NCI-H748 (cell line): ENCODE results near the gene EHD1.

ENCODE experiments used
- DNase-seq: peaks from one replicate; lab custom pipeline; 2025; ENCODE audit not compliant: unreplicated experiment; lab: John Stamatoyannopoulos, UW

EHD1 gene

DNA sequence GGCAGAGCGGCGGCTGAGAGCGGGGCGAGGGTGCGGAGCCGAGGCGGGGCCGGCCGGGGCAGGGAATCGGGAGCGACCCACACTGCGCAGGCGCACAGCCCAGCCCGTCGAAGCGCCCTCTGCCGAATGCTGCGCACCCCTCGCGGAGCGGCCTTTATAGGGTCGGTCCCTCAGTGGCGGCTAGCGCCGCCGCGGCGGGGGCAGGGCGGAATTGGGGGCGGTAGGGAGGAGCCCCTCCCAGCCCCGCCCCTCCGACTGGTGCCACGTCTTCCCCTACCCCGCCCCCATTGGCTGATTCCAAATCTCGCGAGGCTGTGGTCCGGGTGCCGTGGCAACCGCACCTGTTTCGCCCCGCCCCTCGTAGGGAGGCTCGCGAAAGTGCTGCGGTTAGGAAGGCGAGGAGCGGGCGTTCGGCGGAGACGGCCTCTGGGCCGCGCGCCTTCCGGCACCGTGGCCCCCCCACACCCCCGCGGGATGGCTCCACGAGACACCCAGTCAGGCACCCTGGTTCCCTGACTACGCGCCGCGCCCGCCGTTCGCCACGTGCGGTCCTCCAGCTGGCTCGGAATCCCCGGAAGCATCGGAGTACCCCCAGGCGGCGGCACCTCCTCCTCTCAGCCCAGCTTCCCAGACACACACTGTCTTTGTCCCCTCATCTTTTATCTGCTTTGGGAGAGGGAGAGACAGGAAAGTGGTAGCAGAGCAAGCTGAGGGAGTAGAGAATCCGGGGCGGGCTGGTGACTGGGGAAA lies at the start of gene EHD1:
TSS of gene EHD1 (minus strand) at position 128 of the 750 bp plus-strand sequence. CDS start 157 bp downstream, outside the sequence.
- peak; percentile 98 for DNase-seq

- no peak for DNase-seq
These were observed 48.3 kb upstream of the EHD1 start for GRCh38 chr11:64926689-64927088.

DNA sequence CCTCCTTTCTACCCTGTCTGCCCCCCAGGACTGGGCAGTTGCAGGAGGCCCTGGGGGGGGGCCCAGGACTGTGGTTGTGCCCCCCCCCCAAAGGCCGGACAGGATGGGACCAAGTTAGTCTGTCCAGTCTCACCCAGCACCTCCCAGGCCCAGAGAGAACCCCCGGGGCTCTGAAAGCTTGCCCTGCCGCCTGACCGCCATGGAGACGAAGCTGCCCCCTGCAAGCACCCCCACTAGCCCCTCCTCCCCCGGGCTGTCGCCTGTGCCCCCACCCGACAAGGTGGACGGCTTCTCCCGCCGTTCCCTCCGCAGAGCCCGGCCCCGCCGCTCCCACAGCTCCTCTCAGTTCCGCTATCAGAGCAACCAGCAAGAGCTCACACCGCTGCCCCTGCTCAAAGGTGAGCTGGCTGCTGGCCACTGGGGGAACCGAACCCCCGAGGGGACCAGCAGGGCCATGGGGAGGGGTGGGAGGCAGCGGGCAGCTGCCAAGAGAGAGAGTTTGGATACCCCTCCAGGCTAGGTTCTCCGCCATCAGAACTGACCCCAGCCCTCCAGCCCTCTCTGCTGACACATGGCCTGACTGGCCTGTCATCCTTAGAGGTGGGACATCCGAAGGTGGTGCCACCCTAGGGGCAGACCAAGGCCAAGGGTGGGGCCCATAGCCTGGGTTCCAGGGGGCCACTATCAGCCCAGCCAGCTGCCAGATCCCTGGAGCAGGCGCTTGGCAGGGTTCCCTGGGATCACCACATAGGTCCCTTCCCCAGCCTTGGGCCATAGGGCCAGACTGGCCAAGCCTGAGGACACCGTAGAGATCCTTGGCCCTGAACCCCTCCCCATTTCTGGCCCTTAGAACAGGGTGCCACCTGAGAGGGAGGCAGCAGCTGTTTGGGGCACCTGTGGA lies 47.4 kb upstream of the EHD1 start:
- no peak for DNase-seq

DNA sequence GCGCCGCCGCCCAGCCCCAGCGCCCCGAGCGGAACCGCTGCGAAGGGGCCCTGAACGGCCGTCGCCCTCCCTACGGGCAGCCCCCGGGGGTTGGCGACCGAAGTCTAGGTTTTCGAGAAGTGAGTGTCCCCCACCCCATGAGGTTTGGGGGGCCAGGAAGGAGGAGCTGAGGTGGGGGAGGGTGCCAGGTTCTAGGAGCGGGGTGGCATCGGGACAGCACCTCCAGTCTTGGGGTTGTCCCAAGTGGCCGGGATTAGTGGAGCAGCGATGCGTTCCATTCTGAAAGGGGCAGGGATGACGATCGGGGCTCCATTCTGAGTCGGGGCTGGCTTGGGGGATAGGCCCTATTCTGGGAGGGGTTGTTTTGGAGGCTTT lies 46.5 kb upstream of the EHD1 start:
- peak; percentile 15 for DNase-seq

DNA sequence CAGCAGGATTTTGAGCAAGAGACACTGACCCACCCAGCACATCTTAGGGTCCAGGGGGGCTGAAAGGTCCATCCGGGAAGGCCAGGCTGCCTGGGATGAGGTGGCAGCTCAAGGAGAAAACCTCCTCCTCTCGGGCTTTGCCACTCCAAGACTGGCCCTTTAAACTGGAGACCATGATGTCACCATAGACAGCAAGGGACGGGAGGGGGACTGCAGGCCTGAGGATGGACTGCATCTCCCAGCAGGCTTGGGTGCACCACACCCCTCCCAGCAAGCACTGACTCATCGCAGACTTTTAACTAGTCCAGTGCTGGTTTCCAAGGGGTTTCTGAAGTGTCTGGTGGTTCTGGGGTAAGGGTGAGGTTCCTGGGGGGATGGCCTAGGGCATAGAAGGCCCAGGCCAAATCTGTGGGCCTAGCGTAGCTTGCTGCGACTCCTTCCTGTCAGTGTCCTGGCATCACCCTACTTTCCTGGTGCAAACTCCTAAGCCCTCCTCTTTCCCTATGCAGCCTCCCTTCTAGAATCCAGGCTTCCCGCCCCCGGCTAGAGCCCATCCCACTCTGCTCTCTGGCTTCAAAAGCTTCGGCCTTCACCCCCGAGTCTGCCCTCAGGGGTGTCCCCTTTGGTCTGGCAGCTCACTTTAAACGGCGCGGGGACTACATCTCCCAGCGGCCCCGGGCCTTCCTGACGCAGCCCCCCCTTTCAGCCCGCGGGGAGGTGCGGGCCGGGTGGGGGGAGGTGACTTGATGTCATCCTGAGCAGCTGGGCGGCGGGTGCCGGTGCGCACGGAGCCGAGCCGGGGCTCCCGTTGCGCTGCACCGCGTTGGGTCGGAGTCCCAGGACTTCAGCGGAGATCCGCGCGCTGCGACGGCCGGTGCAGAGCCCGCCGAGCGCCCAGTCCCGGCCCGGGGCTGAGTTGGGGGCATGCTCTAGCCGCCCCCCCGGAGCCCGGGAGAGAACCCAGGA lies 45.8 kb upstream of the EHD1 start, which contains the start of gene PPP2R5B:
TSS of gene PPP2R5B (plus strand) at position 746 of the 966 bp plus-strand sequence. CDS start 1,046 bp downstream, outside the sequence.
- peak; percentile 85 for DNase-seq

DNA sequence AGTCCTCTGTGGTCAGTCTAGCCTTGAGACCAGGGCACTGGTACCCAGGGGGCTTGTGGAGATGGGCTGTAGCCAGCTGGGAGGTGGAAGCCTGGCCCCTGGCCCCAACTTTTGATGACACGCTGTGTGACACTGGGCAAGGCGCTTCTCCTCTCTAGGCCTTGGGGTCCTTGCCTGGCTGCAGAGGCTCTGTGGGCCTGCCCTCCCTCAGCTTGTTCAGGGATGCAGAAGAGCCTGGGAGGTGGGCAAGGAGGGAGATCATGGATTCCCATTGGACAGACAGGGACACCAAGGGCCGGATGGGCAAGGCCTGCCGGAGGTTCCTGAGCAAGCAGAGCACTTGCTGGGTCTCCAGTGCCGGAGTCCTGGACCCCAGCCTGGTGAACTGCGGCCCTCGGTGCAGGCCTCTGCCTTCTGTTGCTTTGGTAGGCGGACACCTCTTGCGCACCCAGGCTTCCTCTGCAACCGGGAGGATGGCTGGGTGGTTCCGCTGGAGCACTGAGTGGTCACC lies 44.8 kb upstream of the EHD1 start:
- DNase-seq: no peak

- no peak for DNase-seq
These were observed 43.0 kb upstream of the EHD1 start for GRCh38 chr11:64921384-64921783.

DNA sequence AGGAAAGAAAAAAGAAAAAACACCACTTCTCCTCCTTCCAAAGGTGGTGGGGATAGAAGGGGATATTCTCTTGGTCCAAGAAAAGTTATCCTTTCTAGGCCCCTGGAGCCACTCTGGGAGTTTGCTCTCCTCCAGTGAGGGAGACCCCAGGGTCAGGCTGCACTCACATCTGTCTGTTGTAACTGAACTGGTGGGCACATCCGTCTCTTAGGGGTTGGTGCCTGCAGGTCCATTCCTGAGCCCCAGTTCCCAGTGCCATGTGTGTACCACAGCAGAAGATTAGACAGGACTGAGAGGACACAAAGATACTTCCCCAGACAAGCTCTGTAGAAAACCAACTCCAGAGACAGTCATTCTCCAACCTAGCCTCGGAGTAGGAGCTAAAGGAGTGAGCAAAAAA lies 41.7 kb upstream of the EHD1 start:
- no peak for DNase-seq

GRCh38 chr11:64919627-64920026 lies 41.2 kb upstream of the EHD1 start:
- DNase-seq: no peak

GRCh38 chr11:64918017-64918416 lies 39.6 kb upstream of the EHD1 start:
- no peak for DNase-seq

- no peak for DNase-seq
These were observed 39.2 kb upstream of the EHD1 start for GRCh38 chr11:64917663-64917995.

DNA sequence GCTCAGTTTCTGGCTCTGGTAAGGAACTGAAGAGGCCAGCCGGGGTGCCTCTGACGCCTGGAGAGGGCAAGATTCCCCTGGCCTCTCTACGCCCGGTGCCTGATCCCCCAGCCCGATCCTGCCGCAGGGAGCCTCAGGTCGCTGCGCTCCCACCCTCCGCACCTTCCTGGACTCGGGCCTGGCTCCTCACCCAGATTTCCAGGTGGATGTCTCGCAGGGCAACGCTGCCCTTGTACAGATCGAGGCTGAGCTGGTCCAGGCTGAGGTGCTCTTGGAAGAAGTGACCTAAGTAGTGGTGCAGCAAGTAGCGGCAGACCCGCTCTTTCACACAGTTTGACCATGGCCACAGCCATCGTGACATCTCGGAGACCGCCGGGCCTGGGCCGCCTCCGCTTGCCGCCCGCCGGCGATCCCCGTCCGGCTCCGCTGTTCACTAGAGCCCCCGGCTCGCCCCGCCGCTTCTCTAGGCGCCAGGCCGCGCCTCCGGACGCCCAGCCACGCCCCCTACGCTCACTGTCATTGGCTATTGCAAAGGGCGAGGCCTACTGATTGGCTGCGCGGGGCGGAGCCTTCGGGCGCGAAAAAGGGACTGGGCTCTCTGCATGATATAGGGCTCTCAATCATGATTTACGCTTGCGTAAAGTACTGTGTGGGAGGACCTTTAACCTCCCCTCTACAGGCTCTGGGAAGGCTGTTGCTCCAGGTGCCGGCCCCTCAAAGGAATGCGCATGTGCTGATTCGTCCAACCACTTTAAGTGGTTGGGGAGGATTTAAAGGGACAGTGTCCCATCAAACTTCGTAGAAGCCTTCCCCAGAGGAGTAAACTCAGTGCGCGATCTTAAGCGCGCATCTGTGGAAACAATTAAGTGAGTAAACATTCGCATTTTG lies 38.6 kb upstream of the EHD1 start, which contains the start of gene ATG2A:
TSS of gene ATG2A (minus strand) at position 435 of the 888 bp plus-strand sequence. CDS start at position 361, 74 bp downstream.
- DNase-seq: peak; percentile 100

GRCh38 chr11:64916040-64916774 lies 37.8 kb upstream of the EHD1 start:
- peak; percentile 37 for DNase-seq

DNA sequence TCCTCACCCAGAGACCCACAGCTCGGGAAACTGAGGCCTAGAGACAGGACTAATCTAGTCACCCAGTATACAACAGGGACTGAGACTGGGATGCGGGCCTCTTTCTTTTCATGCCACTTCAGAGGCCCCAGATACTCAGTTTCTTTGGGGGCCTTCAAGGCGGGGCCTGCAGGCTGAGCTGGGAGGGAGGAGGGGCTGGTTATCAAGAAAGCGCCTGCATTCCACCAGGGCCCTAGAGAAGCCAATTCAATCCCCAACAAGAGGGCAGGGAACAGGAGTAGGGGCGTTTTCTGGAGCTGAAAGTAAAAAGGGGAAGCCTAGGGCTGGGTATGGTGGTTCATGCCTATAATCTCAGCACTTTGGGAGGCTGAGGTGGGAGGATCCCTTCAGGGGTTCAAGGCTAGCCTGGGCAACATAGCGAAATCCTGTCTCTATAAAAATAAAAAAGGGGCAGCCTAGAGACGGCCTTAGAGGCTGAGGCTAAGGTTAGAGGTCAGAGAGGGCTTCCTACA lies 37.0 kb upstream of the EHD1 start:
- DNase-seq: no peak

GRCh38 chr11:64914123-64914522 lies 35.7 kb upstream of the EHD1 start:
- DNase-seq: no peak

DNA sequence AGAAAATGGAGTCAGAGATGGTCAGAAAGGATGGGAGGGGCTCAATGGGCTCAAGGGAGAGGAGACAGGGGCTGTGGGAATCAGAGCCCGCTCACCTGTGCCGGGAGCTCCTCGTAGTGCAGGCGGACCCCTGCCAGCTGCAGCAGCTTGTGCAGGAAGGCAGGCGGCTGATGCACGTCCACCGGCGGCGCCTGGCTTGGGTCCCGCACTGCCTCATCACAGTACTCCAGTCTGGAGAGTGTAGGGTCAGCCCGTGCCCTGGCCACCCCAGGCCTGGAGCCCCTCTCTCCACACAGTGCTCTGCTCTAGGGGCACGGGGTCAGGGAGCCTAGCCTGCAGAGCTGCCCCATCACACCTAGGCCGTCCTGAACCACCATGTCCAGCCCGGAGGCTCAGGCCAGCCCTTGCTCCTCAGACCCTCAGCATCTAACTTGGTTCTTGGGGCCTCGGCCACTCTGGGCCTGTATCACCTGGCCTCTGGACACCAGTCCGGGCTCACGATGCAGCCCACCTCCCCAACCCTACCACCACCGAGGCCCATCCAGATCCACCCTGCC lies 34.8 kb upstream of the EHD1 start:
- no peak for DNase-seq

- DNase-seq: no peak
These were observed 33.3 kb upstream of the EHD1 start for GRCh38 chr11:64911689-64912088.

DNA sequence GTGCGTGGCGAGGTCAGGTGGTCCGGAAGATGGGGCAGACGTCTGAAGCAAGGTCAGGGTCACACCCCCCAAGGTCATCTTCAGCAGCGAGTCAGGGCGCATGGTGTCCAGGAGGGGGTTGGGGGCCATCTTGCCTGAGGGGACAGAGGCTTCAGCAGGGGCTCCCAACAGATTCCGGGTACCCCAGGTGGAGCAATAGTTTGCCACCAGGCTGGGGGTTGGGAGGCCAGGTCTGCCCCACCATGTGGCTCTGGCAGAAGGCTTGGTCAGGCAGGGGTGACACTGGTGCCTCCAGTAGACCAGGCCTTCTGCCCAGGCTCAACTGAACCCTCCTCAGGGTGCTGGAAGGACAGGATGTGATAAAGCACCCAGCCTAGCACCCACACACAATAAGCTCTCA lies 32.7 kb upstream of the EHD1 start:
- no peak for DNase-seq
